Endothelial cell of umbilical vein (primary cell): ENCODE measurements around the gene KCNAB2. TPM values are rescaled to one million over a fixed set of nuclear protein-coding genes. Genes with fewer than 3 reads are reported as not detected.

Source experiments
- BruUV-seq: library from RNA; stranded (reverse); fragments of 400-500 nt; replicated peaks from 2 replicates; lab custom pipeline; 2021; lab: Mats Ljungman, UMichigan
- CTCF ChIA-PET: fragments of 300-600, 350-600 bp; sonication (Branson Sonifier 250); formaldehyde crosslinking; loops from one replicate; lab custom pipeline; 2021; ENCODE audit warnings: antibody characterized with exemption, inconsistent platforms; lab: Charles Lee
- POLR2A ChIA-PET: fragments of 300-600, 350-600 bp; sonication (Branson Sonifier 250); formaldehyde crosslinking; loops from one replicate; lab custom pipeline; 2021; ENCODE audit warnings: antibody characterized with exemption, inconsistent platforms; lab: Charles Lee
- DNase-seq: peaks from one replicate; pipeline ENCODE4 v3.0.0-alpha.2; 2011; ENCODE audit warnings: low read depth, low spot score
- FAIRE-seq: peaks from 2 replicates; lab custom pipeline; 2011; peaks lifted over from hg19 to GRCh38; lab: Jason Lieb, UNC
- H2AFZ ChIP-seq: 2 replicates; pipeline ENCODE4 v1.6.0; 2012; ENCODE audit warnings: low read depth, low read length, control low read depth, inconsistent platforms
- H3K27ac ChIP-seq: 2 replicates; pipeline ENCODE4 v1.5.1; 2011; ENCODE audit warnings: low read depth, mild to moderate bottlenecking, control low read depth, low read length, moderate library complexity; ENCODE audit not compliant: insufficient read depth
- H3K27me3 ChIP-seq, 2 experiments: 2 replicates each; pipeline versions ENCODE4 v1.6.0 to v1.6.1; 2011; ENCODE audit warnings: low read length in 2 of 2, mixed read lengths in 1 of 2; ENCODE audit not compliant: control insufficient read depth in 2 of 2, insufficient read depth in 2 of 2
- H3K36me3 ChIP-seq, 2 experiments: 2 replicates in 1 of 2; 3 replicates in 1 of 2; pipeline ENCODE4 v1.5.1; 2011; ENCODE audit warnings: low read length in 2 of 2, mild to moderate bottlenecking in 1 of 2, moderate library complexity in 1 of 2; ENCODE audit not compliant: control insufficient read depth in 2 of 2, insufficient read depth in 2 of 2; ENCODE audit errors: extremely low read depth in 1 of 2
- H3K4me1 ChIP-seq: 3 replicates; pipeline ENCODE4 v1.5.1; 2011; ENCODE audit warnings: mild to moderate bottlenecking, low read length; ENCODE audit not compliant: control insufficient read depth, insufficient read depth; ENCODE audit errors: extremely low read depth
- H3K4me2 ChIP-seq: 2 replicates; pipeline ENCODE4 v1.6.1; 2011; ENCODE audit warnings: low read length, control low read depth, mixed read lengths; ENCODE audit not compliant: insufficient read depth
- H3K4me3 ChIP-seq, 3 experiments: fragments of 200-600 bp in 1 of 3; sonication (generic), shearing (Covaris generic) in 1 of 3; replicated peaks in 1 of 3; 2 replicates each; pipeline ENCODE4 v1.5.1; 2011 to 2016; ENCODE audit warnings: control low read depth in 3 of 3, low read length in 3 of 3, mild to moderate bottlenecking in 2 of 3, inconsistent platforms in 1 of 3, low read depth in 1 of 3, moderate library complexity in 1 of 3; ENCODE audit not compliant: insufficient read depth in 1 of 3
- H3K79me2 ChIP-seq: 2 replicates; pipeline ENCODE4 v1.6.0; 2012; ENCODE audit warnings: low read length, inconsistent platforms; ENCODE audit not compliant: control insufficient read depth, insufficient read depth
- H3K9ac ChIP-seq: replicated peaks from 2 replicates; pipeline ENCODE3; 2011; ENCODE audit warnings: low read length, control low read depth; ENCODE audit not compliant: insufficient read depth; ENCODE audit errors: extremely low read depth
- H3K9me1 ChIP-seq: replicated peaks from 3 replicates; pipeline ENCODE4 v1.6.0; 2011; ENCODE audit warnings: mild to moderate bottlenecking, low read length; ENCODE audit not compliant: control insufficient read depth, insufficient read depth; ENCODE audit errors: extremely low read depth
- H3K9me3 ChIP-seq: replicated peaks from 2 replicates; pipeline ENCODE4 v1.5.1; 2012; ENCODE audit warnings: low read length, inconsistent platforms; ENCODE audit not compliant: control insufficient read depth, insufficient read depth
- H4K20me1 ChIP-seq: replicated peaks from 2 replicates; pipeline ENCODE3; 2011; ENCODE audit warnings: mild to moderate bottlenecking, low read length; ENCODE audit not compliant: control insufficient read depth, insufficient read depth; ENCODE audit errors: extremely low read depth
- CTCF ChIP-seq, 2 donors: IDR thresholded peaks; 1 replicate in 1 of 2; 2 replicates in 1 of 2; pipeline ENCODE4 v1.5.1; 2011; ENCODE audit warnings: low read length in 2 of 2, mild to moderate bottlenecking in 2 of 2, moderate library complexity in 2 of 2, control low read depth in 1 of 2, inconsistent platforms in 1 of 2, low read depth in 1 of 2; ENCODE audit not compliant: insufficient read depth in 1 of 2; ENCODE audit errors: extremely low read depth in 1 of 2
- EZH2 ChIP-seq: IDR thresholded peaks from 2 replicates; pipeline ENCODE4 v1.6.1; 2012; ENCODE audit warnings: borderline replicate concordance, low read depth, mild to moderate bottlenecking, moderate library complexity, low read length, inconsistent platforms; ENCODE audit not compliant: severe bottlenecking
- FOS ChIP-seq: IDR thresholded peaks from 2 replicates; pipeline ENCODE4 v1.6.1; 2011; ENCODE audit warnings: mild to moderate bottlenecking, low read length, moderate library complexity, borderline replicate concordance; ENCODE audit not compliant: insufficient read depth
- GATA2 ChIP-seq: IDR thresholded peaks from 2 replicates; pipeline ENCODE4 v1.7.0; 2011; ENCODE audit warnings: low read depth, mild to moderate bottlenecking, moderate library complexity, mixed read lengths, low read length; ENCODE audit not compliant: insufficient read length, insufficient read depth
- JUN ChIP-seq: IDR thresholded peaks from 2 replicates; pipeline ENCODE4 v1.6.1; 2011; ENCODE audit warnings: borderline replicate concordance, low read depth; ENCODE audit not compliant: insufficient read length, insufficient read depth
- MAX ChIP-seq: IDR thresholded peaks from 2 replicates; pipeline ENCODE4 v1.6.1; 2011; ENCODE audit not compliant: insufficient read depth, insufficient read length
- MYC ChIP-seq: IDR thresholded peaks from one replicate; pipeline ENCODE4 v1.6.1; 2011; ENCODE audit warnings: mild to moderate bottlenecking, low read depth, low read length
- POLR2A ChIP-seq: IDR thresholded peaks from 2 replicates; pipeline ENCODE4 v1.6.1; 2012; ENCODE audit warnings: low read depth, mild to moderate bottlenecking, control low read depth, low read length
- POLR2AphosphoS5 ChIP-seq: IDR thresholded peaks from 2 replicates; pipeline ENCODE4 v1.6.1; 2012; ENCODE audit warnings: low read depth, mild to moderate bottlenecking, control low read depth, low read length, moderate library complexity; ENCODE audit not compliant: insufficient read depth
- dilution Hi-C: fragments of 300-500 bp; cut with MboI; formaldehyde crosslinking; loops from one replicate; pipeline ENCODE4 v1.15.0; 2019; ENCODE audit warnings: low sequenced_read_pairs; ENCODE audit not compliant: extremely low pct_ligation_motif_present
- intact Hi-C: fragments of 100-400 bp; cut with micrococcal nuclease; formaldehyde crosslinking; loops from one replicate; pipeline ENCODE4 v1.10.0; 2022
- polyA plus RNA-seq, 4 experiments: library from polyadenylated mRNA; depleted of rRNA in 3 of 4; stranded (reverse) in 3 of 4; unstranded in 1 of 4; fragments of >200 nt; gene quantifications; 2 replicates each; pipeline versions ENCODE4 v1.2.1 to v1.2.3, GENCODE V29; 2011 to 2012; ENCODE audit warnings: missing spikeins in 1 of 4
- total RNA-seq: library from RNA; stranded (reverse); gene quantifications from 2 replicates; pipeline ENCODE4 v1.2.3, GENCODE V29; 2021

The KCNAB2 gene
- total and polyA plus RNA-seq, 2 donors (not counting 3 experiments of a cell fraction or from before 2014, with no cell fraction given) = 2.4 to 3.8 TPM

DNA sequence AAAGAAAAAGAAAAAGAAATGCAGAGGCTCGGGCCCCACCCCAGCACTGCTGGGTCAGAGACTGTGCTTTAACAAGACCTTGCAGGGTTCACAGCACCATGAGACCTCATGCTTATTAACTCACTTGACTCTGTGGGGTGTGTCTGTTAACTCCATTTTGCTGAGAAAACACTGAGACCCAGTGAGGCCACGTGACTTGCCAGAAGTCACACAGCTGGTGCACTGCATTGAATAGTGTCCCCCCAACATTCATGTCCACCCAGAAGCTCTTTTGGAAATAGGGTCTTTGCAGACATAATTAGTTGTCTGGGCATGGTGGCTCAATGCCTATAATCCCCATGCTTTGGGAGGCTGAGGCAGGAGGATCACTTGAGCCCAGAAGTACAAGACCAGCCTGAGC is 94.7 kb downstream of the KCNAB2 start:
- Histone ChIP-seq H3K4me3 (no peak overlapping the region), H3K9ac (no peak overlapping the region), H3K9me3 (no peaks in the 10 kb centered on the region), H3K36me3 (no peaks in the 10 kb centered on the region), H3K79me2 (no peaks in the 10 kb centered on the region), H4K20me1 (no peaks in the 10 kb centered on the region), H3K4me1 (no peaks in the 10 kb centered on the region), H3K9me1 (no peaks in the 10 kb centered on the region), H2AFZ (no peak overlapping the region), H3K4me2 (no peak overlapping the region), H3K27ac (no peak overlapping the region), H3K27me3 (no peaks in the 10 kb centered on the region)
- dilution Hi-C loops (no loop called here), intact Hi-C loops (no loop called here)
- BruUV-seq = no TSS peak
- no peak for DNase-seq
- CTCF ChIA-PET = no interaction called here
- TF ChIP-seq JUN = no peak
- TF ChIP-seq EZH2 = no peak
- TF ChIP-seq GATA2 = no peak
- TF ChIP-seq CTCF (IDR thresholded peaks at IDR 0.05; ENCODE audit: extremely low read depth in 1 of 2, insufficient read depth in 1 of 2, low read depth in 1 of 2, low read length in 2 of 2) = no peak
- no peak for TF ChIP-seq MYC
- no peak for TF ChIP-seq POLR2AphosphoS5
- TF ChIP-seq POLR2A = no peak
- no peak for TF ChIP-seq FOS
- no peak for TF ChIP-seq MAX
- POLR2A ChIA-PET = no interaction called here
- no peak for FAIRE-seq
